Upper lobe of left lung (tissue), 4 donors: Measurements from ENCODE around the gene SSNA1.

Experiments used
- EP300 ChIP-seq, 4 donors: sonication (generic); formaldehyde crosslinking; IDR thresholded peaks; one replicate each; pipeline ENCODE4 v1.5.1; 2017; ENCODE audit warnings: antibody characterized with exemption in 4 of 4, control low read depth in 2 of 4
- POLR2A ChIP-seq, 4 donors: fragments of 450-650 bp; IDR thresholded peaks; one replicate each; pipeline ENCODE4 v1.5.1; 2016 to 2017; ENCODE audit warnings: antibody characterized with exemption in 4 of 4, mild to moderate bottlenecking in 2 of 4
- POLR2AphosphoS5 ChIP-seq, 2 donors: sonication (generic); formaldehyde crosslinking; IDR thresholded peaks; one replicate each; pipeline ENCODE4 v1.5.1; 2017; ENCODE audit warnings: antibody characterized with exemption in 2 of 2
- TF ChIP-seq, protein P1 (sequence below), 6 experiments: fragments of 450-650 bp in 4 of 6; fragments of 200-600 bp in 2 of 6; sonication (generic) in 2 of 6; IDR thresholded peaks; one replicate each; pipeline ENCODE4 v1.5.1; 2016 to 2019; ENCODE audit warnings: antibody characterized with exemption in 6 of 6

DNA sequence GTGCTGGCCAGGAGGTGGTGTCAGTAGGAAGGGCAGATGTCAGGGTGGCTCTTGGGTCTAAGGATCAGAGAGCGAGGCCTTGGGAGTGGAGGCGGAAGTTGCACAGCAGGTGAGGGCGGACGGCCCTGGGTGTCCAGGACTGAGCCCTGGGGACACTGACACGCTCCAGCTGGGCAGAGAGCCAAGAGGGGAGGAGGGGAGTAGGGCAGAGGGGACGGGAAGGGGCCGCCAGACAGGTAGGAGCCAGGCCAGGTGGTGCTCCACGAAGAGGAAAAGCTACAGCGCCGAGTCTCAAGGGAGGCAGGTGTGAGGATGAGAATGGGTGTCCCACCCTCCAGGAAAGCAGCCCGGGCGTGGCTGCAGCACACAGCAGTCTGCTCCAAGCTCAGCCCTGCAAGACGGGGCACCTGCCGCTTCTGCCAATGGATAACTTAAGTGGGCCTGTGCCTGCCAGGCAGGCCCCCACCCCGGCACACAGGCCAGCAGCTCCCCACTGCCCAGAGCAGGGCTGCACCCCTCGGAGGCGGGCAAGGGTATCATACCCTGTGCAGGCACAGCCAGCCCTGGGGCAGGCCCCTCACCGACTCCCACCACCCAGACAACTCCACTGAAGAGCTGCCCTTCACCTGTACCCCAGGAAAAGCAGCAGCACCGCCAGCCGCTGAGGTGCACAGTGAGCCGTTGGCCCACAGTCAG, 7.2 kb downstream of the SSNA1 start:
- TF ChIP-seq POLR2AphosphoS5 (IDR thresholded peaks at IDR 0.05) (no peak), POLR2A (IDR thresholded peaks at IDR 0.05) (no peak), EP300 (IDR thresholded peaks at IDR 0.05) (no peak)
- TF ChIP-seq, protein P1, sequence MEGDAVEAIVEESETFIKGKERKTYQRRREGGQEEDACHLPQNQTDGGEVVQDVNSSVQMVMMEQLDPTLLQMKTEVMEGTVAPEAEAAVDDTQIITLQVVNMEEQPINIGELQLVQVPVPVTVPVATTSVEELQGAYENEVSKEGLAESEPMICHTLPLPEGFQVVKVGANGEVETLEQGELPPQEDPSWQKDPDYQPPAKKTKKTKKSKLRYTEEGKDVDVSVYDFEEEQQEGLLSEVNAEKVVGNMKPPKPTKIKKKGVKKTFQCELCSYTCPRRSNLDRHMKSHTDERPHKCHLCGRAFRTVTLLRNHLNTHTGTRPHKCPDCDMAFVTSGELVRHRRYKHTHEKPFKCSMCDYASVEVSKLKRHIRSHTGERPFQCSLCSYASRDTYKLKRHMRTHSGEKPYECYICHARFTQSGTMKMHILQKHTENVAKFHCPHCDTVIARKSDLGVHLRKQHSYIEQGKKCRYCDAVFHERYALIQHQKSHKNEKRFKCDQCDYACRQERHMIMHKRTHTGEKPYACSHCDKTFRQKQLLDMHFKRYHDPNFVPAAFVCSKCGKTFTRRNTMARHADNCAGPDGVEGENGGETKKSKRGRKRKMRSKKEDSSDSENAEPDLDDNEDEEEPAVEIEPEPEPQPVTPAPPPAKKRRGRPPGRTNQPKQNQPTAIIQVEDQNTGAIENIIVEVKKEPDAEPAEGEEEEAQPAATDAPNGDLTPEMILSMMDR (IDR thresholded peaks at IDR 0.05) = no peak
